HG03432 (cell line): ENCODE data around the gene FLAD1.

ENCODE experiments used
- ATAC-seq: cut with Tn5 transposase; IDR thresholded peaks from one replicate; pipeline ENCODE4 v1.9.1; 2021; ENCODE audit warnings: mild to moderate bottlenecking, moderate library complexity; ENCODE audit not compliant: unreplicated experiment

FLAD1 gene

GRCh38 chr1:155002464-155003226, 19.5 kb downstream of the FLAD1 start, which contains the start of gene ZBTB7B:
ZBTB7B (plus strand) TSS chr1:155002802; CDS start chr1:155014661, 11,859 bp downstream.
- ATAC-seq: peak; percentile 0

GRCh38 chr1:155003227-155003765, 20.2 kb downstream of the FLAD1 start:
- ATAC-seq: no peak

- ATAC-seq: no peak
Observed at GRCh38 chr1:155003766-155004351, 20.7 kb downstream of the FLAD1 start.

GRCh38 chr1:155004352-155005075, 21.4 kb downstream of the FLAD1 start:
- no peak for ATAC-seq

GRCh38 chr1:155005076-155006011, 22.2 kb downstream of the FLAD1 start:
- no peak for ATAC-seq

- ATAC-seq: no peak
Observed at GRCh38 chr1:155006601-155007101, 23.5 kb downstream of the FLAD1 start.

- ATAC-seq: no peak
Observed at GRCh38 chr1:155007251-155007828, 24.2 kb downstream of the FLAD1 start.

GRCh38 chr1:155008015-155008941, 25.1 kb downstream of the FLAD1 start:
- no peak for ATAC-seq

GRCh38 chr1:155009221-155009711, 26.1 kb downstream of the FLAD1 start:
- no peak for ATAC-seq

GRCh38 chr1:155009742-155010141, 26.6 kb downstream of the FLAD1 start:
- ATAC-seq: no peak

- no peak for ATAC-seq
Observed at GRCh38 chr1:155010211-155010918, 27.2 kb downstream of the FLAD1 start.

GRCh38 chr1:155011004-155011416, 27.9 kb downstream of the FLAD1 start:
- no peak for ATAC-seq

- no peak for ATAC-seq
Observed at GRCh38 chr1:155011437-155012025, 28.4 kb downstream of the FLAD1 start.

GRCh38 chr1:155012026-155012546, 28.9 kb downstream of the FLAD1 start:
- no peak for ATAC-seq

GRCh38 chr1:155012776-155013602, 29.8 kb downstream of the FLAD1 start:
- ATAC-seq: no peak

- ATAC-seq: no peak
Observed at GRCh38 chr1:155013632-155014031, 30.5 kb downstream of the FLAD1 start.
